Endothelial cell of umbilical vein (primary cell): ENCODE measurements around the gene KHK. TPM values are rescaled to one million over a fixed set of nuclear protein-coding genes. Genes with fewer than 3 reads are reported as not detected.

Experiments used
- BruUV-seq: library from RNA; stranded (reverse); fragments of 400-500 nt; replicated peaks from 2 replicates; lab custom pipeline; 2021; lab: Mats Ljungman, UMichigan
- CTCF ChIA-PET: fragments of 300-600, 350-600 bp; sonication (Branson Sonifier 250); formaldehyde crosslinking; loops from one replicate; lab custom pipeline; 2021; ENCODE audit warnings: antibody characterized with exemption, inconsistent platforms; lab: Charles Lee
- POLR2A ChIA-PET: fragments of 300-600, 350-600 bp; sonication (Branson Sonifier 250); formaldehyde crosslinking; loops from one replicate; lab custom pipeline; 2021; ENCODE audit warnings: antibody characterized with exemption, inconsistent platforms; lab: Charles Lee
- DNase-seq: peaks from one replicate; pipeline ENCODE4 v3.0.0-alpha.2; 2011; ENCODE audit warnings: low read depth, low spot score
- FAIRE-seq: peaks from 2 replicates; lab custom pipeline; 2011; peaks lifted over from hg19 to GRCh38; lab: Jason Lieb, UNC
- H2AFZ ChIP-seq: 2 replicates; pipeline ENCODE4 v1.6.0; 2012; ENCODE audit warnings: low read depth, low read length, control low read depth, inconsistent platforms
- H3K27ac ChIP-seq: 2 replicates; pipeline ENCODE4 v1.5.1; 2011; ENCODE audit warnings: low read depth, mild to moderate bottlenecking, control low read depth, low read length, moderate library complexity; ENCODE audit not compliant: insufficient read depth
- H3K27me3 ChIP-seq, 2 experiments: 2 replicates each; pipeline versions ENCODE4 v1.6.0 to v1.6.1; 2011; ENCODE audit warnings: low read length in 2 of 2, mixed read lengths in 1 of 2; ENCODE audit not compliant: control insufficient read depth in 2 of 2, insufficient read depth in 2 of 2
- H3K36me3 ChIP-seq, 2 experiments: 2 replicates in 1 of 2; 3 replicates in 1 of 2; pipeline ENCODE4 v1.5.1; 2011; ENCODE audit warnings: low read length in 2 of 2, mild to moderate bottlenecking in 1 of 2, moderate library complexity in 1 of 2; ENCODE audit not compliant: control insufficient read depth in 2 of 2, insufficient read depth in 2 of 2; ENCODE audit errors: extremely low read depth in 1 of 2
- H3K4me1 ChIP-seq: 3 replicates; pipeline ENCODE4 v1.5.1; 2011; ENCODE audit warnings: mild to moderate bottlenecking, low read length; ENCODE audit not compliant: control insufficient read depth, insufficient read depth; ENCODE audit errors: extremely low read depth
- H3K4me2 ChIP-seq: 2 replicates; pipeline ENCODE4 v1.6.1; 2011; ENCODE audit warnings: low read length, control low read depth, mixed read lengths; ENCODE audit not compliant: insufficient read depth
- H3K4me3 ChIP-seq, 3 experiments: fragments of 200-600 bp in 1 of 3; sonication (generic), shearing (Covaris generic) in 1 of 3; replicated peaks in 1 of 3; 2 replicates each; pipeline ENCODE4 v1.5.1; 2011 to 2016; ENCODE audit warnings: control low read depth in 3 of 3, low read length in 3 of 3, mild to moderate bottlenecking in 2 of 3, inconsistent platforms in 1 of 3, low read depth in 1 of 3, moderate library complexity in 1 of 3; ENCODE audit not compliant: insufficient read depth in 1 of 3
- H3K79me2 ChIP-seq: 2 replicates; pipeline ENCODE4 v1.6.0; 2012; ENCODE audit warnings: low read length, inconsistent platforms; ENCODE audit not compliant: control insufficient read depth, insufficient read depth
- H3K9ac ChIP-seq: replicated peaks from 2 replicates; pipeline ENCODE3; 2011; ENCODE audit warnings: low read length, control low read depth; ENCODE audit not compliant: insufficient read depth; ENCODE audit errors: extremely low read depth
- H3K9me1 ChIP-seq: replicated peaks from 3 replicates; pipeline ENCODE4 v1.6.0; 2011; ENCODE audit warnings: mild to moderate bottlenecking, low read length; ENCODE audit not compliant: control insufficient read depth, insufficient read depth; ENCODE audit errors: extremely low read depth
- H3K9me3 ChIP-seq: replicated peaks from 2 replicates; pipeline ENCODE4 v1.5.1; 2012; ENCODE audit warnings: low read length, inconsistent platforms; ENCODE audit not compliant: control insufficient read depth, insufficient read depth
- H4K20me1 ChIP-seq: replicated peaks from 2 replicates; pipeline ENCODE3; 2011; ENCODE audit warnings: mild to moderate bottlenecking, low read length; ENCODE audit not compliant: control insufficient read depth, insufficient read depth; ENCODE audit errors: extremely low read depth
- CTCF ChIP-seq, 2 donors: IDR thresholded peaks; 1 replicate in 1 of 2; 2 replicates in 1 of 2; pipeline ENCODE4 v1.5.1; 2011; ENCODE audit warnings: low read length in 2 of 2, mild to moderate bottlenecking in 2 of 2, moderate library complexity in 2 of 2, control low read depth in 1 of 2, inconsistent platforms in 1 of 2, low read depth in 1 of 2; ENCODE audit not compliant: insufficient read depth in 1 of 2; ENCODE audit errors: extremely low read depth in 1 of 2
- EZH2 ChIP-seq: IDR thresholded peaks from 2 replicates; pipeline ENCODE4 v1.6.1; 2012; ENCODE audit warnings: borderline replicate concordance, low read depth, mild to moderate bottlenecking, moderate library complexity, low read length, inconsistent platforms; ENCODE audit not compliant: severe bottlenecking
- FOS ChIP-seq: IDR thresholded peaks from 2 replicates; pipeline ENCODE4 v1.6.1; 2011; ENCODE audit warnings: mild to moderate bottlenecking, low read length, moderate library complexity, borderline replicate concordance; ENCODE audit not compliant: insufficient read depth
- GATA2 ChIP-seq: IDR thresholded peaks from 2 replicates; pipeline ENCODE4 v1.7.0; 2011; ENCODE audit warnings: low read depth, mild to moderate bottlenecking, moderate library complexity, mixed read lengths, low read length; ENCODE audit not compliant: insufficient read length, insufficient read depth
- JUN ChIP-seq: IDR thresholded peaks from 2 replicates; pipeline ENCODE4 v1.6.1; 2011; ENCODE audit warnings: borderline replicate concordance, low read depth; ENCODE audit not compliant: insufficient read length, insufficient read depth
- MAX ChIP-seq: IDR thresholded peaks from 2 replicates; pipeline ENCODE4 v1.6.1; 2011; ENCODE audit not compliant: insufficient read depth, insufficient read length
- MYC ChIP-seq: IDR thresholded peaks from one replicate; pipeline ENCODE4 v1.6.1; 2011; ENCODE audit warnings: mild to moderate bottlenecking, low read depth, low read length
- POLR2A ChIP-seq: IDR thresholded peaks from 2 replicates; pipeline ENCODE4 v1.6.1; 2012; ENCODE audit warnings: low read depth, mild to moderate bottlenecking, control low read depth, low read length
- POLR2AphosphoS5 ChIP-seq: IDR thresholded peaks from 2 replicates; pipeline ENCODE4 v1.6.1; 2012; ENCODE audit warnings: low read depth, mild to moderate bottlenecking, control low read depth, low read length, moderate library complexity; ENCODE audit not compliant: insufficient read depth
- dilution Hi-C: fragments of 300-500 bp; cut with MboI; formaldehyde crosslinking; loops from one replicate; pipeline ENCODE4 v1.15.0; 2019; ENCODE audit warnings: low sequenced_read_pairs; ENCODE audit not compliant: extremely low pct_ligation_motif_present
- intact Hi-C: fragments of 100-400 bp; cut with micrococcal nuclease; formaldehyde crosslinking; loops from one replicate; pipeline ENCODE4 v1.10.0; 2022
- polyA plus RNA-seq, 4 experiments: library from polyadenylated mRNA; depleted of rRNA in 3 of 4; stranded (reverse) in 3 of 4; unstranded in 1 of 4; fragments of >200 nt; gene quantifications; 2 replicates each; pipeline versions ENCODE4 v1.2.1 to v1.2.3, GENCODE V29; 2011 to 2012; ENCODE audit warnings: missing spikeins in 1 of 4
- total RNA-seq: library from RNA; stranded (reverse); gene quantifications from 2 replicates; pipeline ENCODE4 v1.2.3, GENCODE V29; 2021

Gene KHK
- total and polyA plus RNA-seq, 2 donors (not counting 3 experiments of a cell fraction or from before 2014, with no cell fraction given): 2.9 to 4.4 TPM

GRCh38 chr2:27126252-27126710, 39.7 kb downstream of the KHK start:
- intact Hi-C loops (no loop called here), dilution Hi-C loops (no loop called here)
- Histone ChIP-seq H3K36me3 (peaks cover 0 to 12% of the 10 kb centered on the region in 2 experiments), H3K4me2 (no peak overlapping the region), H3K9ac (no peak overlapping the region), H3K4me1 (no peaks in the 10 kb centered on the region), H3K27ac (no peak overlapping the region), H3K79me2 (no peaks in the 10 kb centered on the region), H2AFZ (no peak overlapping the region), H3K4me3 (no peak overlapping the region), H3K27me3 (peaks cover 8 to 11% of the 10 kb centered on the region in 2 experiments), H3K9me1 (no peaks in the 10 kb centered on the region), H3K9me3 (no peaks in the 10 kb centered on the region), H4K20me1 (no peaks in the 10 kb centered on the region)
- TF ChIP-seq POLR2A (no peak), JUN (no peak), POLR2AphosphoS5 (no peak), MYC (no peak), GATA2 (no peak), EZH2 (no peak), FOS (no peak), CTCF (IDR thresholded peaks at IDR 0.05; ENCODE audit: extremely low read depth in 1 of 2, insufficient read depth in 1 of 2, low read depth in 1 of 2, low read length in 2 of 2) (no peak), MAX (no peak)
- FAIRE-seq (no peak), DNase-seq (no peak)
- POLR2A ChIA-PET: no interaction called here
- no TSS peak for BruUV-seq
- CTCF ChIA-PET: interaction anchor here (1.1 kb wide), 1 partner anchor 43 kb away, joined by 3 read pairs; no protein-coding TSS in a partner anchor
